GM11168 (cell line): Measurements from ENCODE around the gene RNF2.
"Not testable (repeated sequence)": the region's sequence is repeated elsewhere in the genome, so short reads cannot be mapped to it uniquely, and the experiment has no call there.

Source experiments
- in situ Hi-C: fragments of 300-500 bp; cut with MboI; formaldehyde crosslinking; loops from one replicate; pipeline ENCODE4 v1.12.0; 2022; ENCODE audit warnings: low sequenced_read_pairs; ENCODE audit not compliant: unreplicated experiment

Gene RNF2

GRCh38 chr1:185044981-185045813 lies at the start of gene RNF2:
RNF2 (plus strand) TSS chr1:185045558; CDS start chr1:185087554, 41,996 bp downstream.
- in situ Hi-C loops, result no loop called here

GRCh38 chr1:184999974-185000373 lies 45.4 kb upstream of the RNF2 start:
- in situ Hi-C loops, result not testable (repeated sequence)

- in situ Hi-C loops, result not testable (repeated sequence)
These were observed 44.0 kb upstream of the RNF2 start for GRCh38 chr1:185001312-185001880.

- in situ Hi-C loops, result no loop called here
These were observed 36.5 kb upstream of the RNF2 start for GRCh38 chr1:185008838-185009237.

GRCh38 chr1:185010361-185010760 lies 35.0 kb upstream of the RNF2 start:
- in situ Hi-C loops, result no loop called here

GRCh38 chr1:185014941-185015340 lies 30.4 kb upstream of the RNF2 start:
- in situ Hi-C loops, result no loop called here

GRCh38 chr1:185015631-185016030 lies 29.7 kb upstream of the RNF2 start:
- in situ Hi-C loops, result no loop called here

GRCh38 chr1:185016880-185017279 lies 28.5 kb upstream of the RNF2 start:
- in situ Hi-C loops, result no loop called here

GRCh38 chr1:185017338-185017737 lies 28.0 kb upstream of the RNF2 start:
- in situ Hi-C loops, result no loop called here

GRCh38 chr1:185017966-185018365 lies 27.4 kb upstream of the RNF2 start:
- in situ Hi-C loops, result no loop called here

GRCh38 chr1:185027252-185027882 lies 18.0 kb upstream of the RNF2 start:
- in situ Hi-C loops, result no loop called here

GRCh38 chr1:185033686-185034085 lies 11.7 kb upstream of the RNF2 start:
- in situ Hi-C loops, result no loop called here

GRCh38 chr1:185035258-185035657 lies 10.1 kb upstream of the RNF2 start:
- in situ Hi-C loops, result no loop called here

GRCh38 chr1:185038813-185039376 lies 6.5 kb upstream of the RNF2 start:
- in situ Hi-C loops, result no loop called here

GRCh38 chr1:185039726-185040407 lies 5.5 kb upstream of the RNF2 start:
- in situ Hi-C loops, result no loop called here

GRCh38 chr1:185040408-185040735 lies 5.0 kb upstream of the RNF2 start:
- in situ Hi-C loops, result no loop called here

GRCh38 chr1:185041742-185042141 lies 3.6 kb upstream of the RNF2 start:
- in situ Hi-C loops, result no loop called here

- in situ Hi-C loops, result no loop called here
These were observed 2.6 kb upstream of the RNF2 start for GRCh38 chr1:185042737-185043136.

- in situ Hi-C loops, result no loop called here
These were observed 971 bp upstream of the RNF2 start for GRCh38 chr1:185044387-185044786.

GRCh38 chr1:185045814-185046492 lies 595 bp downstream of the RNF2 start:
- in situ Hi-C loops, result no loop called here
